Activated CD8-positive, alpha-beta memory T cell treated with anti-CD3 and anti-CD28 coated beads, Interleukin-2, amount 50 U/mL, for 24 hours (primary cell): ENCODE measurements around the gene NDUFA6.

Source experiments
- DNase-seq: peaks from one replicate; pipeline ENCODE4 v3.0.0-alpha.2; 2020; ENCODE audit errors: extremely low read depth

Gene NDUFA6

GRCh38 chr22:42070517-42071422, 19.8 kb downstream of the NDUFA6 start, which contains the start of gene NAGA:
Gene NAGA, minus strand, starts transcription at chr22:42070812. Its CDS starts 515 bp downstream, at chr22:42070297.
- DNase-seq, result peak; percentile 87

- DNase-seq, result no peak
Observed at GRCh38 chr22:42069801-42070516, 20.6 kb downstream of the NDUFA6 start.

GRCh38 chr22:42068291-42068690, 22.3 kb downstream of the NDUFA6 start:
- no peak for DNase-seq

DNA sequence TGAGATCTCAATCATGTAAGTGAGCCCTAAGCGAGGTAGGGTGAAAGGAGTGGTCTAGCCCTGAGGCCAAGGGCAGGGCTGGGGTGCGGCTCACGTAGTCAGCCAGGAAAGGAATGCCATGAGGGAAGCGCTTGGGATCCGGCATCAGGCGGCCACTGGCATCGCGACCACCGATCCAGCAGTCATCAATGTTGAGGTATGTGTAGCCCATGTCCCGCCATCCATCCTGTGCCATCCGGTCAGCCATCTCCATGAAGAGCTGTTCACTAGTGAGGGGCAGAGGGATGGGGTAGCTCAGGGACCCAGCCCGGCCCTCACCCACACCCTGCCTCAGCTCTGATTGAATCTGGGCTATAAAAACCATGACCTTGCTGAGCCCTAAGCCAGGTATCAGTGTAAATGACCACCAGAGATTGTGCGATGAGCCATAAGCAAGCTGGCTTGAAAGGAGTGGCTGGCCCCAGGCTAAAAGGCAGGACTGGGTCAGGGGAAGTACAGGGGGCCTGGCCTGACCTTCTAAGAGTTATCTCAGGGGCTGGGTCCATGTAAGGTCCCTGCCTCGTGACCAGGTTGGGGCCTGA, 22.8 kb downstream of the NDUFA6 start:
- DNase-seq, result no peak

- no peak for DNase-seq
Observed at GRCh38 chr22:42066937-42067336, 23.6 kb downstream of the NDUFA6 start.

DNA sequence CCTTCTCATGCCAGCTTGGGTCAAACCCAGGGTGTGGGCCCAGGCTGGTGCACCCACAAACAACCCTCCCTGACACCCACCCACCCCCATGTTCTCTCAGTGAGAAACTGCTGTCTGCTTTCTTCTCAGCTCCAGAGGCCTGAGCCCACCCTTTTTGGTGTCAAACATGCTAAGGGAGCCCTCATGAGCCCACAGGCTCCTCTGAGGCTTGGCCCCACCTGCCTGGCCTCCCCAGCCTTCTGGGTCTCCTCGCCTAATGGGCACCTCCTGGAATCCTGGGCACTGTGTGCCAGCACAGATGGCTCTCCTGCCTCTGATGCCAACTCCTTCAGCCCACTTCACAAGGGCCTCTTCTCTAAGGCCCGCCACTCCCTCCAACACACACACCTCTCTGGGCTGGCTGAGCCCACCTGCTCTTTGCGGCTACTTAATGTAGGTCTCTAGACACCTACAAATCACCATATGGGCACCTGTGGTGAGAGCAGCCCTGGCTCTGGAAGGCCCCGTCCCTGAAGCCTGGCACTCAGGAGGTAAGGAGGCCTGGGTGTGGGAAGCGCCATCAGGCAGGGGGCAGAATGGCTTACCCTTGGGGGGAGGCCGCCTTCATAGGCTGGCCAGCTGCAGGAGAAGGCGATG, 24.3 kb downstream of the NDUFA6 start:
- no peak for DNase-seq

DNA sequence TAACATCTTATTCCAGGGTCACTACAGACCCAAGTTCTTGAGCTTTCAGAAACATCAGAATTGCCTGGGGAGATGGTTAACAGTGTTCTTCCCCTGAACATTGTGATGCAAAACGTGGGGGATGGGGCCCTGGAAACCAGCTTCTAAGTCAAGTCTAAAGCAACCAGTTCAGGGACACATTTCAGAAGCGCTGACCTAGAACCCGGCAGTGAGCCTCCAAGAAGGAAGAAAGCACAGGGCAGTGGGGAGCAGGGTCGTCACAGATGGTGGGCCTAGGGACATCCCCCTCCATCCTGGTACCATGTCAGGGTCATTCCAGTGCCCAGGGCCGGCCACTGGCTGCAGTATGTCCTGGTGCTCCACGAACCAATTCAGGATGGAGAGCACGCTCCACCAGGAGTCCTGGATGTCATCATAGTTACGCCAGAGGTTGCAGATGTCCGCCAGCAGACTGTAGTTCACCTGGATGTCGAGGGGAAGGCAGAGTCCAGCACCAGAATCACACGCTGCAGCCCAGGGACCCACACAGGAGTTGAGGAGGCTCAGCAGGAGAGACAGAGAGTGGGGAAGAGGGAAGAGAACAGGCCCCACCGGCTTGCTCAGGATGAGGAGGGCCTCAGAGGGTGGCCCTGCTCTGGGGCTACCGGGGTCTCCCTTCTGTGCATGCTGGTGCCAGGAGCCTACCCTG, 25.0 kb downstream of the NDUFA6 start:
- no peak for DNase-seq

DNA sequence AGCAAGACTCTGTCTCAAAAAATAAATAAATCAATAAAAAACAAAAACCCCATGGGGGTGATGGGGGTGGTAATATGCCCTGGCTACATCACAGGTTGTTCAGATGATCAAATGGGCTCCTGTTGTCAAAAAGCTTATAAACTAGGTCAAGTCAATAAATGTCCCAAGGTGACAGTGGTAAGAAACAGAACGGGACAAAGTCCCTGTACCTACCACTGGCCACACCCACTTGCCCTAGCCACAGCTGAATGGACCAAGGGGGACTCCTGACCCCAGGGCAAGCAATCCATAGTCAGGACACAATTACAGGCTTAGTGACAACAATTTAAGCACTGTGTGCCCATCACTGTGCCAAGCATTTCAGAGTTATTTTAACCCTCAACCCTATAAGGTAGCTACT, 25.9 kb downstream of the NDUFA6 start:
- DNase-seq, result no peak

DNA sequence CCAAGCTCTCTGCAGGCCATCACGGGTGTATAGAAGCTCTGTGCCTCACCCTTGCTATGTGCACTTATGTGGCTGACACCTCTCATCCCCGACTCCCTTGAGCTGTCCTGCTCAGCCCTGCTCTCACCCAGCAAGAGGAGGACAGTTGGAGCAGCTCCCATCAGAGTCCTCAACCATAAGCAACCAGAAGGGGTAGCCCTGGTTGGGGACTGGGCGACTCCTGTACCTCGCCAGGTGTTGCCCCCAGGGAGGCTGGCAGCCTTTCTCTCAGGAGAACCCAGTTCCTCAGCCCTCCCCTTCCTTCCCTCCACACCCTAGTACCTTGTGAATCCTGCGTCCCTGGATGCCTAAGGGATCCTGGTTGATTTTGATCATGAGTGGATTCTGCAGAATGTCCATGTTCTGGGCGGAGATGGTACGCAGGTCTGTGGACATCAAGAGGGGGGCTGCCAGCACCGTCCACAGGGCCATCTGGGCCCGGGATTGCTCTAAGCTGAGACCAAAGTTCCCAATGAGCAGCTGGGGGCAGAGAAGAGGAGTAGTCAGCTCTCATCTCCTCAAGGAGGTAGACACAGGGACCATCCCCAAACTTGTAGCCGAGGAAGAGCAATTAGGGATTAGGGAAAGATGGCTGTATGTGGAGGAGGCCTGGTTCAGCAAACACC, 27.9 kb downstream of the NDUFA6 start:
- no peak for DNase-seq

DNA sequence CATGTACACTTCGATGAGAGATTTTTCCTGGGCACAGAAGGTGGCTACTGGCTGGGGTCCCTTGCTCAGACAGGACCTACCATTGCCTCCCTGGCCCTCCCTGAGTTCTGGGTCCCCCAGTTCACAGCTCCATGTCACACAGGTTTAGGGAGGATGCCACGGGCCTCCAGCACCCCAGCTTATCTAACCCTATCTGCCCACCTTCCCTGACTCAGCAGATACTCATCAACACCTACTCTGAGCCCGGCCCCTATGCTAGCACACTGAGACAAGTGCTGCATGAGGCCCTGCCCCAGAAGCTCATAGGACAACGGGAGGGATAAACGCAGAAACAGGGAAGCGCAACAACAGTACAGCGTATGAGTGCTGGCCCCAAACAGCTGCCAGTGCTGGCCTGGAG, 29.5 kb downstream of the NDUFA6 start:
- DNase-seq, result no peak

DNA sequence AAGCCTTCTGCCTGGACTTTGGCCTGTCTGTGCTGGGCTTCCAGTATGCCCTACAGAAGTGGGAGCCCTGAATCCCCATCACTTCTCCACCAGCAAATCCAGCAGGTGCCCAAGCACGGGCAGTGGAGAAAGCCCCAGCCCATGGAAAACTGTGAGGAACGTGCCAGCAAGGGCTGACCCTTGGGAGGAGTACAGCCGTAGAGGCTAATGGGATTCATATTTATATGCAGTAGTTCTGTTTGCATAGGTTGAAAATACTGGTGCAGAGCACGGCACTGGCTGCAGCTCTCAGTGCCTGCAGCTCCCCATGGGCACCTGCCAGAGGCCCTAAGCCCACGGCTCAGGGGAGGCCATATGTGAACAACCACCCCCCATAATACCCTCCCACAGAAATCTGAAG, 30.1 kb downstream of the NDUFA6 start:
- DNase-seq, result no peak

DNA sequence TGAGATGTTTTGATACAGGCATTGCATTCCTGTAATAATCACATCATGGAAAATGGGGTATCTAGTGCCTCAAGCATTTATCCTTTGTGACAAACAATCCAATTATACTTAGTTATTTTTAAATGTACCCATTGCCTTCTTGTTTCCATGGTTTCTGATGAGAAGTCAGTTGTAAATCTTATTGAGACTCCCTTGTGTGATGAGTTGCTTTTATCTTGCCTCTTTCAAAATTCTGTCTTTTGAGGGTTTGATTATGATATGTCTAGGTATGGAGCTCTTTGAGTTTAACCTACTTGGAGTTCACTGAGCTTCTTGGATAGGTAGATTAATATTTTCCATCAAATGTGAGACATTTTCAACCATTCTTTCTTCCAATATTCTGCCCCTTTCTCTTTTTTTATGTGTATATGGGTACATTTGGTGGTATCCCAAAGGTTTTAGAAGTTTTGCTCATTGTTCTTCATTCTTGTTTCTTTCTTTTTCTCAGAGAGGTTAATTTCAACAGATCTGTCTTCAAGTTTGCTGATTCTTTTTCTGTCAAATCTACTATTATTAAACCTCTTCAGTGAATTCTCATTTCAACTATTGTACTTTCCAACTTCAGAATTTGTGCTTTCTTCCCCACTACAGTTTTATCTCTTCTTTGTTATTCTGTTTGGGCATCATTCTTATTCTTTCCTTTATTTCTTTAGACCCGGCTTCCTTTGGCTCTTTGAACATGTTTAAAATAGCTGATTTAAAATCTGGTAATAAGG, 33.6 kb downstream of the NDUFA6 start:
- no peak for DNase-seq

GRCh38 chr22:42052765-42053164, 37.8 kb downstream of the NDUFA6 start:
- DNase-seq, result no peak

DNA sequence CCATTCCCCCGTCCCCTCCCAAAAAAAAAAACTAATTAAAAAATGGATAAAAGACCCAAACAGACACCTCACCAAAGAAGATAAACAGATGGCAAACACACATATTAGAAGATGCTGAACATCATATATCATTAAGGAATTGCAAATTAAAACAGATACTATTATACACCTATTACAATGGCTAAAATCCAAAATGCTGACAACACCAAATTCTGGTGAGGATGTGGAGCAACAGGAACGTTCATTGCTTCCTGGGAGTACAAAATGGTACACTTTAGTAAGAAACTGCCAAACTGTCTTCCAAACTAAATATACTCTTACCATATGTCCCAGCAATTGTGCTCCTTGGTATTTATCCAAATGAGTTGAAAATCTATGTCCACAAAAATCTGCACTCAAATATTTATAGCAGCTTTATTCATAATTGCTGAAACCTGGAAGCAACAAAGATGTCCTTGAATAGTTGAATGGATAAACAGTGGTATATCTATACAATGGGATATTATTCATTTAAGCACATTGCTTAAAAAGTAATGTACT, 39.9 kb downstream of the NDUFA6 start:
- no peak for DNase-seq

DNA sequence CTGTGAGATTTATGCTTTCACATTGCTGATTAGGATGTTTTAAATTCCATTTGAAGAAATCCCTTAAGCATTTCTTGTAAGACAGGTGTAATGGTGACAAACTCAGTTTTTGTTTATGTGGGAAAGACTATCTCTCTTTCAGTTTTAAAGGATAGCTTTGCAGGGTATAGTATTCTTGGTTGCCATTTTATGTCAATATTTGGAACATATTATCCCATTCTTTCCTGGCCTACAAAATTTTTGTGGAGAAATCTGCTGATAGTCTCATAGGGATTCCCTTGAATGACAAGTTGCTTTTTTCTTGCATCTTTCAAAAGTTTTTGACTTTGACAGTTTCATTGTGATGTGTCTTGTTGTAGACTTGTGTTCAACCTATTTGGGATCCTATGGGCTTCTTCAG, 48.8 kb downstream of the NDUFA6 start:
- no peak for DNase-seq

- DNase-seq, result no peak
Observed at GRCh38 chr22:42039271-42039670, 51.3 kb downstream of the NDUFA6 start.
